HG03139 (cell line): ENCODE measurements around the gene CAPRIN2.
A peak's percentile ranks its signal among the peaks of the same experiment; 100 is the strongest.

Experiments
- ATAC-seq: cut with Tn5 transposase; IDR thresholded peaks from one replicate; pipeline ENCODE4 v1.9.1; 2021; ENCODE audit not compliant: unreplicated experiment

Gene CAPRIN2

GRCh38 chr12:30706476-30706875 is 48.3 kb downstream of the CAPRIN2 start:
- no peak for ATAC-seq

DNA sequence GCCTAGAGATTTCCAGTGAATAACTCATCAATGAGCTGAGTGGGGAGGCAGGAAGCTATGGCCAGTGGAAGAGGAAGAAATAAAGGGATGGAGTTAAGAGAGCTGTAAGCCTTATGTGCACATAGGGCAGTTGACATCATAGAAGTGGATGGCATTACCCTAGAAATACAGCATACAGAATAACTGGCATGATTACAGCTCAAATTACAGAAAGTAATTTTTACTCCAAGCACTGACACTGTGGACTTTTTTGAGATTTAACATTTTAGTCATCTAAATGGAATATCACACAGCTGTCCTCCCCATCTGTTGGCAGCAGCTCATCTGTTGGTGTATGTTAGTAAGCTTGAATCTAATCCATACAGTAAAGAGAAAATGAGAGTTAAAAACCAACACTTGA is 53.7 kb downstream of the CAPRIN2 start:
- no peak for ATAC-seq

DNA sequence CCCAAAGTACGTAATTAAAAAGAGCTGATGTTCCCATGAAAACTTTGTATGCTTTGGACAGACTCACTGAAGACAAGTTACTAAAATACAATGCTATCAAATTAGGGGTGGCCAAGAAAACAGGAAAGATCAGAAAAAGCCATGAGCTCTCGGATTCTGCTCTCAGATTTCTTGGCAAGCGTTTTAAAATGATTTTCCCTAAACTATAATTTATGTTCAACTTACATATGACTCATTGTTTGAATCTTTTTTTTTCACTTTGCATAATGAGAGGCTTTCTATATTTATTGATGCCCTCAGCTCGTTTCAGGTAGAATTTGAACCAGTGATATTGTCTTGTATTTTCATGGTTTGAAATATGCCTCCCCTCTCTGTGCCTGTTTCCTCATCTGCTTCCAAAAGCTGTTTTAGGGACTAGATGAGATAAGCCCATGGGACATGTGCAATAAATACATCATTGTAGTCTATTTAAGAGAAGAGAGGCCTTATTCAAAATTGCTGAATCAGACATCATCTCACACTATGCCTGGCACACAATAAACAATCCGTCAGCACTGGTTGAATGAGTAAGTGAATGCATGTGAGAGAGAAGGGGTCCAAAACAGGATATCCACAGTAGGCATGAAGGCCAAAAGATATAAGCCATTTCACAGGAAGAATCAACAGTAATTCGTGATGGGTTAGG is 54.4 kb downstream of the CAPRIN2 start:
- no peak for ATAC-seq

- ATAC-seq, result no peak
Measured at GRCh38 chr12:30698346-30698745, 56.4 kb downstream of the CAPRIN2 start.

- ATAC-seq, result no peak
Measured at GRCh38 chr12:30696943-30697342, 57.8 kb downstream of the CAPRIN2 start.

GRCh38 chr12:30696486-30696885 is 58.3 kb downstream of the CAPRIN2 start:
- no peak for ATAC-seq

DNA sequence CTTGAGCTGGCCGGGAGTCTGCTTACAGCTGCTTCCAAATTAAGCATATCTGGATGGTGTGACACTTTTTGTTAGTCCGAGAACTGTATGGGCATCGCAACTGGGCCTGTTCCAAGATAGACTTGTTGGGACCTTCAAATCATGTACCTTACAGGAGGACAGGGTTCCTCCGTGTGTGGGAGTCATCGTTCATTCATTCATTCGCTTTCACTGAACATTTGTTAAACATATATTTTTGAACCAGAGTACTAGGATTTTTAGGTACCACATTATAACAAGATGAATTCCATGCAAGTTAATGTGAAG is 58.7 kb downstream of the CAPRIN2 start:
- peak; percentile 30 for ATAC-seq

DNA sequence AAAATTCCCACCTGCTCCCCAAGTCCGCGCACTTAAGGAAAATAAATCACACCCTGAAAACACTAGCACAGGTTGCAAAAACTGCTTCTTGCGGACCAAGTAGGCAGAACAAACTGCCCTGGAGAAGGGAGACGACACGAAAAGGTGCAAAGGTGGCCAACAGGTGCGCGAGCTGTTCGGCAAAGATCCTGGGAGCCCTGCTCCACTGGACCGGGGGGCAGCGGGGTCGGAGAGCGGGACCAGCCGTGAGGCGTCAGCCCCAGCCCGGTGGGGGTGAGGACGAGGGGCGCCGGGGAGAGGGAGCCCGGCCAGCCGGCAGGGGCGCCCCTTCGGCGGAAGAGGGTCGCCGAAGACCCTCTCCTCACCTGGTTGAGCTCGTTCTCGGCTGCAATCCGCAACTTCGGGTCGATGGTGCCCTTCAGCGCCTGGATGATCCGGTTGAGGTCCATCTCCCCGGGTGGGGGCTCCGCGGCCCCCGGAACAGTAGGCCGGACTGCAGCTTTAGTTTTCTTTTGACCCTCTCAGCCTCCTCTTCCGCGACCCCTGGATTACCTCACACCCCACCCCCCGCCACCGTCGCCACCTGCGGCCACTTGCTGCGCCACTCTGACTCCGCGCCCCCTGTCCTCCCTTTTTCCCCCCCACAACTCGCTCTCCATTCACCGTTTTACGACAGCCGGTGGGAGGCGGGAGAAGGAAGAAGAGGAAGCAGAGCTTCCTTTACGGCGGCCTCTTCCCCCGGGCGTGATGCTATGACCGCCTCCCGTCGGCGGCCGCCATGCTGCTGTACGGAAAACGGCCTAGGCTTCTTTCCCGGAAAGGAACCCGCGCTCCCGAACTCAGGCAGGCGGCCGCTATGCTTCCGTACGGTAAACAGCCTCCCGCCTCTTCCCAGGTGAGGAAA is 59.3 kb downstream of the CAPRIN2 start, which contains the start of gene IPO8:
Gene IPO8 (minus strand): TSS at position 671 of the 904 bp plus-strand sequence. CDS start 222 bp downstream, at position 449.
- ATAC-seq, result peak; percentile 81

- no peak for ATAC-seq
Measured at GRCh38 chr12:30694412-30695198, 60.1 kb downstream of the CAPRIN2 start.

- no peak for ATAC-seq
Measured at GRCh38 chr12:30692470-30692869, 62.3 kb downstream of the CAPRIN2 start.

DNA sequence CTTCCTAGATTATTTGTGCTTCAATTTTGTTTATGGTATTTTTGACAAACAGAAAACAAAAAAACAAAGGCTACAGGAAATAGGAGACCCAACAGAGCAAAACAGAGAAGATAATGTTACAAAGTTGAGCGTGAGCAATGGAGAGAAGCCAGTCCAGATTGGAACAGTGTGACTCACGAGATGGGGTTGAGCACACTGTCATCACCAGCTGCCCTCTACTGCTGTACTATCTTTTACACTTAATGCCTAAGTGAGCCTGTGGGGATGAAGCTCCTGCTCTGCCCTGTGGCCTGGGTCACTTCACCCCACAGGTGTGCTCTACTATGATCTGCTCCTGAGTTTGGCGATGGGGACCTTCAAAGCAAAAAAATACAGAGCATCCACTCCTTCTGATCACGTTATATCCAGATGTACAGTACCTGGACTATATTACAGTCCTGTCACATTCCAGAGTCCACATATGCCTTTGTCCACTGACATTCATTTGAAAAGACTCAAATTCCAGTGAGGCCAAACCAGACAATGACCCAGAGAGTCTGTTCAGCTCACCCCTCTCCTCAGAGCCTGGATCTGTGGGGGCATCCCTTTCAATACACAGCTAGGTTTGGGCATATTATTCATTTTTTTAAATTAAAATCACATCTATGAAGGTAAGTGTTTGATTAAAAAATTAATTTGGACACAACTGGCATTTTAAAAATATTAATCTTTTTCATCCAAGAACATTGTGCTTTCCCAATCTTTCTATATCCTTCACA is 63.5 kb downstream of the CAPRIN2 start:
- no peak for ATAC-seq

DNA sequence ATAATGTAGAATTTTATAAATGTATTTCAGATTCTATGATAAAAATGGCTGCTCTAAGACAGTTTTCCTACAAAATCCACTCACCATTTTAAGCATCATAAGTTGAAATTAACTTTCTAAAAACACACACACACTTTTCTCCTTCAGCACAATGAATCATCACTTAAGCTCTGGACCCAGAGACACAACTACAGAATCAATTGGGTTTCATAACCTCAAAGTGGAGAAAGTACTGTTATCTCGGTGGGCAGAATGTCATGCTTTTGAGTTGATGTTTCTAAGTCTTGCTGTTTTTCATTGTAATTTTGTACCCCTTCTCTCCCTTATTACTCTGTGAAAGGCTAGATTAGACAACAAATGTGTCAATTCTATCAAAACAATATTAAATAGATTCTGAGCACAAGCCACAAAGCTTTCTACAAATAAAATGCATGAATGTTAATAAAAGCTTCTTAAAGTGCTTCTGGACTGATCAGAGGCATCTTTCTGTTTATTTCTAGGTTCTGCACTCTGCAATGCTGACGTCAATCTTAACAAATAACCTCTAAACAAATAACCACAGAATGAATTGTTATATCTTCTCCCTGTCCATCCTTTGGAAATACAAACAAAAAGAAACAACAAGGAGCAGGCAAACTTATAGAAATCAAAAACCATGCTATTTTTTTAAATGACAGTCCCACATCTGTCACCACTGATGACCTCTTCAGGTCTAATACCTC is 67.3 kb downstream of the CAPRIN2 start:
- ATAC-seq, result no peak

DNA sequence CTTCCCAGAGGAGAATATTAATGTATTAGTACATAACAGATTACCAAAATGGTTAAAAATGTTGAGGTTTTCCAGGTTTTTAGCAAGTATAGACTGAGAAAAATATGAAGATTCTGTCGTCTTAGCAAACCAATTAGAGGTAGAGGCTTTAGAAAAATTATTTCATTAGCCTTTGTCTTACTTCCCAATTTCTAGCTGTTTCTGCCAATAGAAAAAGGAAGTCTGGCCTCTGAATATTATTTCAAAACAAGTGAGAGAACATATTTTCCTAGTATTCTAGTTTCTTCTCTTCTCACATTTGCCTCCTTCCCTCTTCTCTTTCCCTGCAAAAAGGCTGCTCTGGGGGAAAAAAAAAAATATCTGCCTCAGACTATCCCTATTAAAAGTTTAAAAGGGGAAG is 75.5 kb downstream of the CAPRIN2 start:
- no peak for ATAC-seq

DNA sequence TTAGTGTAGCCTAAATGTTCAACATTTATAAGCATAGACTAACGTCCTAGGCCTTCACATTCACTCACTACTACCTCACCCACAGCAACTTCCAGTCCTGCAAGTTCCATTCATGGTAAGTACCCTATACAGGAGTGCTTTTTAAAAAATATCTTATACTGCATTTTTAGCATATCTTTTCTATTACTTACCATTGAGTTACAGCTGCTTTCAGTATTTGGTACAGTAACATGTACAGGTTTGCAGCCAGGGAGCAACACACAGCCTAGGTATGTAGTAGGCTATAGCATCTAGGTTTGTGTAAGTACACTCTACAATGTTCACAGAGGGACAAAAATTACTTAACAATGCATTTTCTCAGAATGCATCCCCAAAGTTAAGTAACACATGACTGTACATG is 76.5 kb downstream of the CAPRIN2 start:
- no peak for ATAC-seq

DNA sequence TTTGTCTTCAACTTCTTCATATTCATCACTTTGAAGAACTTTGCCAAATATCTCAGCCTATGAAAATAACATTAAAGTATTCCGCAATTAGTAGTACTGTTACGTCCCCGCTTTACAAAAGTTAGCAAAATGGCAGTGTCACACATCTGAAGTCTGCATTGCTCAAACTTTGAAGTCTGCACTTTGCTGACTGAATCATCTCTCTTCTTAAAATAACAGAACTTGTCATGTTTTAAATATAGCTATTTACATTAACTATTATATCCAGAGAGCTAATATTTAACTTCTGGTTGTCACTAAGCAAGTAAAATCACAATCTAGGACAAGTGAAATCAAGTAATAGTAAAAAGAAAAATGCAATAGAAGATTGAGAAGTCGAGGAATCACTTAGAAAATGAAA is 93.5 kb downstream of the CAPRIN2 start:
- ATAC-seq, result no peak
